ENCODE results near the gene CCDC97.

CCDC97 gene

GRCh38 chr19:41350735-41351338 is 40.9 kb downstream of the CCDC97 start:
- Histone ChIP-seq H3K4me3 (ENCODE audit: low read depth, low read length) (peak overlapping the region; percentile 43), H3K36me3 (ENCODE audit: control insufficient read depth in 2 of 2, insufficient read depth in 1 of 2, low read length in 2 of 2) (peaks cover 21 to 22% of the 10 kb centered on the region in 2 experiments; a peak in 2 of 3 replicates), H3K4me1 (ENCODE audit: control insufficient read depth, insufficient read depth, low read length) (peaks cover 5% of the 10 kb centered on the region; the same call in 1 of the 2 replicates), H3K9me3 (ENCODE audit: control insufficient read depth, insufficient read depth, low read depth, low read length) (no peaks in the 10 kb centered on the region), H3K27ac (ENCODE audit: extremely low read depth, low read depth, low read length) (no peak overlapping the region)
- TF ChIP-seq ZNF366 (tag by site-specific recombination; conservative IDR thresholded peaks at IDR 0.05): peak; percentile 63
- TF ChIP-seq, protein P1, sequence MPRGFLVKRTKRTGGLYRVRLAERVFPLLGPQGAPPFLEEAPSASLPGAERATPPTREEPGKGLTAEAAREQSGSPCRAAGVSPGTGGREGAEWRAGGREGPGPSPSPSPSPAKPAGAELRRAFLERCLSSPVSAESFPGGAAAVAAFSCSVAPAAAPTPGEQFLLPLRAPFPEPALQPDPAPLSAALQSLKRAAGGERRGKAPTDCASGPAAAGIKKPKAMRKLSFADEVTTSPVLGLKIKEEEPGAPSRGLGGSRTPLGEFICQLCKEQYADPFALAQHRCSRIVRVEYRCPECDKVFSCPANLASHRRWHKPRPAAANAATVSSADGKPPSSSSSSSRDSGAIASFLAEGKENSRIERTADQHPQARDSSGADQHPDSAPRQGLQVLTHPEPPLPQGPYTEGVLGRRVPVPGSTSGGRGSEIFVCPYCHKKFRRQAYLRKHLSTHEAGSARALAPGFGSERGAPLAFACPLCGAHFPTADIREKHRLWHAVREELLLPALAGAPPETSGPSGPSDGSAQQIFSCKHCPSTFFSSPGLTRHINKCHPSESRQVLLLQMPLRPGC (tag by site-specific recombination; IDR thresholded peaks at IDR 0.05): no peak
- no peak for TF ChIP-seq BCL6B (tag by site-specific recombination; IDR thresholded peaks at IDR 0.05)
- TF ChIP-seq, protein P2, sequence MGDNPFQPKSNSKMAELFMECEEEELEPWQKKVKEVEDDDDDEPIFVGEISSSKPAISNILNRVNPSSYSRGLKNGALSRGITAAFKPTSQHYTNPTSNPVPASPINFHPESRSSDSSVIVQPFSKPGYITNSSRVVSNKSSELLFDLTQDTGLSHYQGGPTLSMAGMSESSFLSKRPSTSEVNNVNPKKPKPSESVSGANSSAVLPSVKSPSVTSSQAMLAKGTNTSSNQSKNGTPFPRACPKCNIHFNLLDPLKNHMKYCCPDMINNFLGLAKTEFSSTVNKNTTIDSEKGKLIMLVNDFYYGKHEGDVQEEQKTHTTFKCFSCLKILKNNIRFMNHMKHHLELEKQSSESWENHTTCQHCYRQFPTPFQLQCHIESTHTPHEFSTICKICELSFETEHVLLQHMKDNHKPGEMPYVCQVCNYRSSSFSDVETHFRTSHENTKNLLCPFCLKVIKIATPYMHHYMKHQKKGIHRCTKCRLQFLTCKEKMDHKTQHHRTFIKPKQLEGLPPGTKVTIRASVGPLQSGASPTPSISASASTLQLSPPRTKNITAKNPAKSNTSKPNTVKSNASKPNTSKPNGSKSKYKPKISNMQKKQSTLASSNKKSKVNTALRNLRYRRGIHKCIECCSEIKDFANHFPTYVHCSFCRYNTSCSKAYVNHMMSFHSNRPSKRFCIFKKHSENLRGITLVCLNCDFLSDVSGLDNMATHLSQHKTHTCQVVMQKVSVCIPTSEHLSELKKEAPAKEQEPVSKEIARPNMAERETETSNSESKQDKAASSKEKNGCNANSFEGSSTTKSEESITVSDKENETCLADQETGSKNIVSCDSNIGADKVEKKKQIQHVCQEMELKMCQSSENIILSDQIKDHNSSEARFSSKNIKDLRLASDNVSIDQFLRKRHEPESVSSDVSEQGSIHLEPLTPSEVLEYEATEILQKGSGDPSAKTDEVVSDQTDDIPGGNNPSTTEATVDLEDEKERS (tag by site-specific recombination; IDR thresholded peaks at IDR 0.05): 0 out of 2 replicates have a peak, but pooled peaks have one; percentile 10
- CTCF ChIA-PET: interaction anchor here (0.6 to 5.3 kb wide), 8 partner anchors 13 to 716 kb away, joined by 3 to 64 read pairs (median 6); partner anchors contain the start of genes B9D2 and RAB4B
- POLR2A ChIA-PET: interaction anchor here (0.6 to 3.1 kb wide), 6 partner anchors 13 to 42 kb away, joined by 3 to 73 read pairs (median 5); partner anchors contain the start of gene B9D2

DNA sequence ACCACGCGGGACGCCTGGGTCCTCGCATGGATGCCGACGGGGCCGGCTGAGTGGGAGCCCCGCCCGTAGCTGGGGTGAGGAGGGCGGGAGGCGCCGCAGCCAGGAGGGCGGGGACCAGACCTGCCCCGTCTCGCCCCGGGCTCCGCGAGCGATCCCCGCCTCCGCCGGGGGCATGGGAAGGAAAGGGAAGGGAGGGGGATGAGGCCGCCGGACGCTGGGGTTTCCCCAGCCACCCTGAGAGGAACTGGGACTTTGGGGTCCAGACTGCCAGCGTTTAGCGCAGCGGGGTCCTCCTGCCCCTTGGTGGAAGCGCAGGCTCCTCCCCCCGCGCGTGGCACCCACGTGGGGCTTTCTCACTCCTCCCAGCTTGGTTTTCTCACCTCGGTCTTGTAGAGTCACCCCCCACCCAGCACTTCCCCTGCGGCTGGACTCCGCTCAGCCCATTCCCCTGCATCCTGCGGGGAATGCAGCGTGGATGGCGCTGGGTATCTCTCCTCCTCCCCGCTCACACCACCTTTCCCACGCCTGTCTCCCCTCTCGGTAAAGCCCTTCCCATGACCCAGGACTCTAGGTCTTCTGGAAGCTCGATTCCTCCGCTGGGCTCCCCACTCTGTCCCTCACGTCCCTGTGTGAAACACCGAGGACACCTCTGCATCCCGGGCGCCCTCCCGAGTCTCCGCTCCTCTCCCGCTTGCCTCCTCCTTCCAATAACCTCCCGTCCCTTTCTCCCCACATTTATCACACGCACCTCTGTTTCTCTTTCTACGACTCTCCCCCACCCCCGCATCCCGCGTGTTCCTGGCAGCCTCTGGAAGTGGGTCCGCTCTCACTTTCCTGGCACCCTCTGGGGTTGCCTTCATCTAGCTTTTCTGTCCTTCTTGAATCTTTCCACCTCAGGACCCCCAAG is 41.6 kb downstream of the CCDC97 start:
- POLR2A ChIA-PET: interaction anchor here (0.6 to 3.1 kb wide), 14 partner anchors 11 to 88 kb away, joined by 3 to 73 read pairs (median 4); partner anchors contain the start of genes B9D2, DMAC2 and HNRNPUL1
- peak overlapping the region; percentile 43 for H3K4me3 ChIP-seq (ENCODE audit: low read depth, low read length)
- no peak for TF ChIP-seq ZNF707 (tag by site-specific recombination; IDR thresholded peaks at IDR 0.05)
- peak; percentile 32; the same call in 1 of the 2 replicates for TF ChIP-seq KLF10 (tag by site-specific recombination; IDR thresholded peaks at IDR 0.05)
- TF ChIP-seq ZBTB10 (tag by site-specific recombination; IDR thresholded peaks at IDR 0.05): 0 out of 2 replicates have a peak, but pooled peaks have one; percentile 26
- no peak for TF ChIP-seq ZNF114 (tag by site-specific recombination; IDR thresholded peaks at IDR 0.05)
- TF ChIP-seq GLIS2 (tag by site-specific recombination; IDR thresholded peaks at IDR 0.05): peak; percentile 85
- peak; percentile 88 for TF ChIP-seq ZNF335 (tag by site-specific recombination; conservative IDR thresholded peaks at IDR 0.05)
- TF ChIP-seq RBAK (tag by site-specific recombination; IDR thresholded peaks at IDR 0.05): no peak
- TF ChIP-seq ZNF112 (tag by site-specific recombination; IDR thresholded peaks at IDR 0.05): no peak
- 0 out of 2 replicates have a peak, but pooled peaks have one; percentile 40 for TF ChIP-seq ZNF561 (tag by site-specific recombination; IDR thresholded peaks at IDR 0.05; ENCODE audit: borderline replicate concordance)
- TF ChIP-seq ZNF175 (tag by site-specific recombination; IDR thresholded peaks at IDR 0.05): no peak
- no peak for TF ChIP-seq ZNF157 (tag by site-specific recombination; IDR thresholded peaks at IDR 0.05)
- TF ChIP-seq YY1 (tag by site-specific recombination; IDR thresholded peaks at IDR 0.05): no peak
- TF ChIP-seq ZNF677 (tag by site-specific recombination; IDR thresholded peaks at IDR 0.05): no peak
- TF ChIP-seq ZNF555 (tag by site-specific recombination; conservative IDR thresholded peaks at IDR 0.05): no peak
- TF ChIP-seq KLF9 (tag by site-specific recombination; IDR thresholded peaks at IDR 0.05; ENCODE audit: low read depth): peak; percentile 84
- no peak for TF ChIP-seq ZNF664 (tag by site-specific recombination; IDR thresholded peaks at IDR 0.05)
- TF ChIP-seq SP3 (tag by site-specific recombination; IDR thresholded peaks at IDR 0.05): peak; percentile 87
- TF ChIP-seq ZNF777 (tag by site-specific recombination; IDR thresholded peaks at IDR 0.05; ENCODE audit: borderline replicate concordance): peak; percentile 51; the same call in 1 of the 2 replicates

More for the DNA sequence above, 41.6 kb downstream of the CCDC97 start:
- H3K27ac ChIP-seq (ENCODE audit: extremely low read depth, low read depth, low read length): peak overlapping the region; percentile 21; the same call in 1 of the 2 replicates
- peaks cover 5% of the 10 kb centered on the region; the same call in 1 of the 2 replicates for H3K4me1 ChIP-seq (ENCODE audit: control insufficient read depth, insufficient read depth, low read length)
- H3K36me3 ChIP-seq (ENCODE audit: control insufficient read depth in 2 of 2, insufficient read depth in 1 of 2, low read length in 2 of 2): peaks cover 14% of the 10 kb centered on the region in 2 experiments; a peak in 2 of 3 replicates
- H3K9me3 ChIP-seq (ENCODE audit: control insufficient read depth, insufficient read depth, low read depth, low read length): no peaks in the 10 kb centered on the region
- CTCF ChIA-PET: interaction anchor here (0.5 to 5.3 kb wide), 18 partner anchors 12 to 717 kb away, joined by 3 to 64 read pairs (median 4); partner anchors contain the start of genes B9D2, DMAC2 and RAB4B
